HEK293 (cell line): ENCODE results near the gene PAEP.

ENCODE experiments used
- GLI4 ChIP-seq: fragments of 450-650 bp; formaldehyde crosslinking; IDR thresholded peaks from 2 replicates; pipeline ENCODE4 v1.5.1; 2016; ENCODE audit warnings: missing biosample characterization, missing genetic modification characterization
- MEIS1 ChIP-seq: sonication (generic); formaldehyde crosslinking; IDR thresholded peaks from 2 replicates; pipeline ENCODE4 v1.8.1; 2022; ENCODE audit warnings: missing genetic modification reagents, mild to moderate bottlenecking, borderline replicate concordance
- SALL2 ChIP-seq: fragments of 450-650 bp; formaldehyde crosslinking; IDR thresholded peaks from 2 replicates; pipeline ENCODE4 v1.5.0; 2017; ENCODE audit warnings: missing biosample characterization, mild to moderate bottlenecking, missing genetic modification characterization, borderline replicate concordance
- SETDB1 ChIP-seq: IDR thresholded peaks from one replicate; pipeline ENCODE4 v1.6.1; 2017; ENCODE audit warnings: mild to moderate bottlenecking, low read length, moderate library complexity, mixed read lengths; ENCODE audit not compliant: insufficient read length
- TCF7L2 ChIP-seq: IDR thresholded peaks from 2 replicates; pipeline ENCODE4 v1.6.1; 2011; ENCODE audit warnings: low read depth, mild to moderate bottlenecking, inconsistent platforms, low read length, moderate library complexity, borderline replicate concordance
- TRIM28 ChIP-seq: IDR thresholded peaks from 2 replicates; pipeline ENCODE4 v1.6.1; 2011; ENCODE audit warnings: low read length, control low read depth, borderline replicate concordance
- ZBTB7A ChIP-seq: fragments of 450-650 bp; formaldehyde crosslinking; IDR thresholded peaks from 2 replicates; pipeline ENCODE4 v1.5.1; 2016; ENCODE audit warnings: low read depth, missing biosample characterization, missing genetic modification characterization
- ZNF140 ChIP-seq: fragments of 450-650 bp; formaldehyde crosslinking; IDR thresholded peaks from 2 replicates; pipeline ENCODE4 v1.5.1; 2016; ENCODE audit warnings: missing biosample characterization, missing genetic modification characterization
- ZNF174 ChIP-seq: fragments of 450-650 bp; formaldehyde crosslinking; IDR thresholded peaks from 2 replicates; pipeline ENCODE4 v1.5.0; 2017; ENCODE audit warnings: missing biosample characterization, mild to moderate bottlenecking, missing genetic modification characterization
- ZNF37A ChIP-seq: fragments of 450-650 bp; IDR thresholded peaks from 2 replicates; pipeline ENCODE4 v1.5.1; 2018; ENCODE audit warnings: missing biosample characterization, missing genetic modification characterization
- ZNF530 ChIP-seq: fragments of 450-650 bp; formaldehyde crosslinking; IDR thresholded peaks from 2 replicates; pipeline ENCODE4 v1.5.1; 2016; ENCODE audit warnings: low read depth, missing biosample characterization, missing genetic modification characterization
- ZNF785 ChIP-seq: fragments of 450-650 bp; formaldehyde crosslinking; IDR thresholded peaks from 2 replicates; pipeline ENCODE4 v1.5.1; 2016; ENCODE audit warnings: missing biosample characterization, missing genetic modification characterization
- ZSCAN30 ChIP-seq: fragments of 450-650 bp; IDR thresholded peaks from 2 replicates; pipeline ENCODE4 v1.5.1; 2018; ENCODE audit warnings: missing biosample characterization, mild to moderate bottlenecking, missing genetic modification characterization, moderate library complexity
- TF ChIP-seq, protein P1 (sequence below): fragments of 450-650 bp; formaldehyde crosslinking; IDR thresholded peaks from 2 replicates; pipeline ENCODE4 v1.5.1; 2016; ENCODE audit warnings: missing biosample characterization, missing genetic modification characterization

- TF ChIP-seq SALL2 (tag by site-specific recombination) (no peak), GLI4 (no peak), ZBTB7A (tag by site-specific recombination) (no peak), SETDB1 (no peak), ZNF140 (no peak), MEIS1 (CRISPR knock-in tag) (no peak), TCF7L2 (no peak), ZSCAN30 (tag by site-specific recombination) (no peak), TRIM28 (no peak), ZNF785 (no peak), ZNF37A (tag by site-specific recombination) (no peak), ZNF530 (no peak), ZNF174 (tag by site-specific recombination) (no peak)
- TF ChIP-seq, protein P1, sequence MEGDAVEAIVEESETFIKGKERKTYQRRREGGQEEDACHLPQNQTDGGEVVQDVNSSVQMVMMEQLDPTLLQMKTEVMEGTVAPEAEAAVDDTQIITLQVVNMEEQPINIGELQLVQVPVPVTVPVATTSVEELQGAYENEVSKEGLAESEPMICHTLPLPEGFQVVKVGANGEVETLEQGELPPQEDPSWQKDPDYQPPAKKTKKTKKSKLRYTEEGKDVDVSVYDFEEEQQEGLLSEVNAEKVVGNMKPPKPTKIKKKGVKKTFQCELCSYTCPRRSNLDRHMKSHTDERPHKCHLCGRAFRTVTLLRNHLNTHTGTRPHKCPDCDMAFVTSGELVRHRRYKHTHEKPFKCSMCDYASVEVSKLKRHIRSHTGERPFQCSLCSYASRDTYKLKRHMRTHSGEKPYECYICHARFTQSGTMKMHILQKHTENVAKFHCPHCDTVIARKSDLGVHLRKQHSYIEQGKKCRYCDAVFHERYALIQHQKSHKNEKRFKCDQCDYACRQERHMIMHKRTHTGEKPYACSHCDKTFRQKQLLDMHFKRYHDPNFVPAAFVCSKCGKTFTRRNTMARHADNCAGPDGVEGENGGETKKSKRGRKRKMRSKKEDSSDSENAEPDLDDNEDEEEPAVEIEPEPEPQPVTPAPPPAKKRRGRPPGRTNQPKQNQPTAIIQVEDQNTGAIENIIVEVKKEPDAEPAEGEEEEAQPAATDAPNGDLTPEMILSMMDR (tag by site-specific recombination): peak; percentile 76
These were observed 41.4 kb downstream of the PAEP start for GRCh38 chr9:135602789-135603481.
